HG03457 (cell line): ENCODE data around the gene TFAP2D.

Experiments
- ATAC-seq: cut with Tn5 transposase; IDR thresholded peaks from one replicate; pipeline ENCODE4 v1.9.1; 2021; ENCODE audit warnings: moderate number of reproducible peaks; ENCODE audit not compliant: unreplicated experiment

Gene TFAP2D

GRCh38 chr6:50818020-50818419 lies 104.7 kb downstream of the TFAP2D start:
- no peak for ATAC-seq

DNA sequence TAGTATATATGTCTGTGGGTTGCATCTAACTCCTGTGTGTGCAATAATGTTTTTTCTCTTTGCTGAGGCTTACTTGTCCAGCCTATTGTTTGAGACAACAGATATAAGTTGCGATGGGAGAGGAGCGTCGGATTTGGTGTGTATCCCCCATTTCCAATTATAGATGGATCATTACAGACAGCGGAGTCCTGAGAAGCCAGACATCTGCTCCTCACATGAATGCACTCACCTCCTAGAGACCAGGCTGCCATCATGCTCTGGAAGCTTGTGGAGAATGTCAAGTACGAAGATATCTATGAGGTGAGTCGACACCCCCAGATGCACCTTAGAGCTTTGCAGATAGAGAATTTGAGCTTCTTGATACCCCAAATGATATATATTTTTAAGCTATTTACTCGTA lies 105.3 kb downstream of the TFAP2D start, which contains the start of gene TFAP2B:
TFAP2B (plus strand) TSS at position 199 of the 400 bp plus-strand sequence; CDS start at position 220, 21 bp downstream.
- no peak for ATAC-seq

DNA sequence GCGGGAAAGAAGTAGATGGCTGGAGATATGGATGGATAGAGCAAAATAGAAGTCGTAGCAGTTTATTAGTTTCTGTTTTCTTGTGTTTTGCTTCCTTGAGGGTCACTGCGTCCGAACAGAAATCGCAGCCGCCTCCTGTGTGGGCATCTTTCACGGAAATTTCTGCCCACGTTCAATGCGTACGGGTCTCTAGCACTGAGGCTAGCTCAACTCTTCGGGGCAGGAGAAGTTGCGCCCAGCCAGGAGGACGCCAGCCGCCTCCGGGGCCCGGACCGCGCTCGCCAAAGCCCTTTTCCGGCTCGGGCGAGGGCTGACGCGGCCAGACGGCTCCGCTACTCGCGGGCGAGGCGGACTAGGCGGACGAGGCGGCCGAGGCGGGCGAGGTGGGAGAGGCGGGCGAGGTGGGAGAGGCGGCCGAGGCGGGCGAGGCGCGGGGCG lies 106.2 kb downstream of the TFAP2D start:
- no peak for ATAC-seq

DNA sequence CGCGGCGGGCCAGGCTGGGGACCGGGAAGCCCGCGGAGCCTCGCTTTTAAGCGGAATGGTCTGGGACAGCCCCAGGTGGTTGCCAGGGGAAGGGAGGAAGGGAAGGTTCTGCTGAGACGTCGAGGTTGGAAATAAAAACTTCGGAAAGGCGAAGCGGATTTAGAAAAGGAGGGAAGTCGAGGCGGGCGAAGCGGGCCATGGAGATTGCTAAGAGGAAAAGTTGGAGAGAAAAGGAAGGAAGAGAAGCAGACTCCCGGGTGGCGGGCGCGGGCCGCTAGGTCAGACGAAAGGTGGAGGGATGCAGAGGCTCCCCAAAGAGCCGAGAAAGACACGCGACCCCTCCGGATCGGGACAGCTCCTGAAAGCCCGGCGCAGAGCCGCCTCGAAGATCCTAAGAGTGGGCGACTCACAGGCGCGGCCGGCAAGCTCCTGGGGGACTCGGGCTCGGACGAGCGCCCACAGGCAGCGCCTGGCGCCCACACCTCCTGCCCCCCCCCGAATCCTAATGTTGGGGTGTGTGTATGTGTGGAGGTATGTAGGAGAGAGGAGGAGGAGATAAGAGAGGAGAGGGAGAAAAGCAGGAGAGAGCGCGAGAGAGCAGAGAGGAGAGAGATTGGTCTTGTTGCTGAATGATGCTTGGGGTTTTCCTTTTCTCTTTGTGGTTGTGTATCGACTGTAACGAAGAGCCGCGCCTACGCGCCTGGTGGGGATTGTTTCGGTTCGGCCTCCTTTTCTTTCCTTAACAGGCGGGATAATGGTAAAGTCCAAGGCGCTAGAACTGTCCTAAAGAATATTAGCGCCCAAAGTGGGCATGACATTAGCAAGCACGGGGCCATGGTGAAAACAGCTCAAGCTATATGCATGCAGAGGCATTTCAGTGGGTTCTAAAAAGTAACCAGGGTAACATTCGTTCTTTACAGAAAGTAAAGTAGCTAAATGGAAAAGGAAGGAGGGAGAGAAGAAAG lies 106.9 kb downstream of the TFAP2D start:
- ATAC-seq, result no peak

DNA sequence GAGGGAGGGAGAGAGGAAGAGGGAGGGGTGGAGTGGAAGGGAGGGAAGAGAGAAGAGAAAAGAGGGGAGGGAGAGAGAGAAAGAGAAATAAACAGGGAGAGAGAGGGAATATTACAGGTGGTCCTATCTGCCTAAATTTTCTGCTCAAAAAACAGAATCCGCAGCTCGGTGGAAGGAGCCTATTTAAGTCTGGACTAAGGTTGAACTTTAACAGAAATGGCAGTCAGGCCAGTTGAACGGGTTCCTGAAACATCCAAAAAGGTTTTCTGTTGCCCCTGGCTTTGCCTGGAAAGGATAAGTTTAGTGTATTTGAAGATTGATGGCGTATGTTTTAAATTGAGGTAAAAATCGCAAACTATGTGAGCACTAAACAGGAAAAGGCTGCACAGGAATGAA lies 107.5 kb downstream of the TFAP2D start:
- ATAC-seq, result no peak

DNA sequence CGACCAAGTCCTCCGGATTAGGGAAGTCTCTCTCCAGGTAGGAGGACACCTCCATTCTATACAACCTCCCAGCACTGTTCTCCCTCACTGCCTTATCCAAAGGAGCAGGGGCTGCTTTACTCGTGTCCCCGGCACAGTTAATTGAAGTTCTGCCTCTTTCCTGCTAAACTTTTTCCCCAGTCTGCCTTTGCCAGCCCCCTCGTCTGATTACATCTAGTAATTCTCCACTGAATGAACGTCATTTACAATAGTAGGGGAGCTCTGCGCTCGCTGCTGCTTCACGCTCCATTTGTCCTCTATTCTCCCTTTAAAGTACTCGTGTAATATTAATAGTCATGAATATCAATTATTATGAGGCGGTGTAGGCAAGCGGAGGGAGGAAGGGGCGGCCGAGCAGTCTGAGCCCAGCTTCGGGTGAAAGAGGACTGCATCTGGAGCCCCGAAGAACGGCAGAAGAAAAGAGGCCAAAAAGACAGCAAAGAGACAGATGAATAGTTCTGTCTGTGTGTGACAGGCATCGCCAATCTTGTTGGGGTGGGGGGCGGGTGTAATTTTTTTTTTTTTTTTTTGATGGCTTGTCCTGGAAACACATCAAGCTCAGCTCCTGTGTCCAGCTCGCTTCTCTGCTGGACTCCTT lies 108.2 kb downstream of the TFAP2D start:
- ATAC-seq, result no peak

DNA sequence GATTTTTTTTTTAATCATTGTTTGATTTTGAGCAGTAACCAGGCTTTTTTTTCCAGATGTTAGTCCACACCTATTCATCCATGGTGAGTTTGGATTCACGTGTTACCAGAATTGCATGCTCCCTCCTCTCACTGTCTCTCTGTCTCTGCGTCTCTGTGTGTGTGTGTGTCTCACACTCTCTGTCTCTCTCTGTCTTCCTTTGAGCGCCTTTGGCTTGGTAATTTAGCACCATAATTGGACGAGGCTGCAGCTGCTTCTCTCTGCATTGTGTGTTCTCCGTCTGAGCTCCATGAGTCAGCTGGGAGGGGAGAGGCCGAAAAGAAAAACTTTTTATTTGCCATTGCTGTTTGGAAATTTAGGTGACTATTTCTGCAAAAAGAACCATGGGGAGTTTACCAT lies 108.8 kb downstream of the TFAP2D start:
- ATAC-seq, result no peak
